ENCODE results near the gene ARHGAP26. TPM values are rescaled to one million over a fixed set of nuclear protein-coding genes. Genes with fewer than 3 reads are reported as not detected.

ARHGAP26 gene
- total RNA-seq, 1 donor from 2014 or later = 7.1 TPM

GRCh38 chr5:143231973-143232812, 462.0 kb downstream of the ARHGAP26 start:
- no peak for ATAC-seq

- no peak for ATAC-seq
These were observed 462.9 kb downstream of the ARHGAP26 start for GRCh38 chr5:143233031-143233430.

DNA sequence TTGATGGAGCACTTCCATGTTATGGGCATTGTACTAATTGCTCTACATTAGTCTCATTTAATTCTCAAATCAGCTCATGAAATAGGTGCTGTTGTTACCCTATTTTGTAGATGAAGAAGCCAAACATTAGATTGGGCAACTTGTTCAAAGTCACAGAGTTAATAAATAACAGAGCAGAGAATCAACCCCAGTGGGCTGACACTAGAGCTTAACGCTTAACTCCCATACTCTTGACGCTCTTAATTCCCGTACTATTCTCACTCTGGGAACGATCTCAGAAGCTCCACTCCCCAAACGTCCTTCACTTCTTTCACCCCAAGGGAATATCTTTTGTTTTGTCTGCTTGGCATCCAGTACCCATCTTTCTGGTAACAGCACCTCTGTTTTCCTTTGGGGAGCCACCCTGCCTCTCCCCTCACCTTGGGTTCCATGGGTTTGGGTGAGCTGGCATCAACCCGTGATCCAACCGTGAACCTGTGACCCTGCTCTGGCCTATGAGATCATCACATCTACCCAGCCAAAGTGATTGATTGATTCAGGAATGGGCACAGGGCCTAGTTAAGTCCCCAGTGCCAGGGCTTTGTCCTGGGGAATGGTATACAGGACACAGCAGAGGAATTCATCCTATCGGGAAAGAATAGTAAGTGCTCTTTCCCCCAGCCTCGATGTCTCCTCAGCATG, 464.1 kb downstream of the ARHGAP26 start:
- ATAC-seq = peak; percentile 84

GRCh38 chr5:143235423-143235822, 465.2 kb downstream of the ARHGAP26 start:
- ATAC-seq = peak; percentile 93

DNA sequence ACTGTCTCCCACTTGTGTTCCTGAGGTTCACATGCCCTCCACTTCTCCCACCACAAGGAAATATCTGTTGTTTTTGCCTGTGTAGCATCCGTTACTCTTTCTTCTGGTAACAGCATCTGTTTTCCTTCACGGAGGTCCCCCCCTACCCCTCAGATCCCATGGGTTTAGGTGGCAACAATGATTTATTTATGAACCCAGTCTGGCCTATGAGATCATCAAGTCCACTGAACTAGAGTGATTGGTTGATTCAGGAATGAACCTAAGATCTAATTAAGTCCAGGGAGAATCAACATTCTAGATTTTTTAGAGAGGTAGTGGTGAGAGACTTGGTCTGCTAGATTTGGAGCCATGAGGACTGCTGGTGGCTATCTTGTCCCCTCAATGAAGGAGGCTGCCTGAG, 466.5 kb downstream of the ARHGAP26 start:
- ATAC-seq = no peak

- no peak for ATAC-seq
These were observed 467.5 kb downstream of the ARHGAP26 start for GRCh38 chr5:143237664-143238063.

DNA sequence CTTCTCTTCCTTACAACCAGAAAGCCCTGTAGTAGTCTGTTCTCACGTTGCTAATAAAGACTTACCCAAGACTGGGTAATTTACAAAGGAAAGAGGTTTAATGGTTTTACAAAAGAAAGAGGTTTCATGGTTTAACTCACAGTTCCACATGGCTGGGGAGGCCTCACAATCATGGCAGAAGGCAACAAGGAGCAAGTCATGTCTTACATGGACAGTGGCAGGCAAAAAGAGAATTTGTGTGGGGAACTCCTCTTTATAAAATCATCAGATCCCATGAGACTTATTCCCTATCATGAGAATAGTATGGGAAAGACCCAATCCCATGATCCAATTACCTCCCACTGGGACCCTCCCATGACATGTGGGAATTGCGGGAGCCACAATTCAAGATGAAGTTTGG, 468.4 kb downstream of the ARHGAP26 start:
- ATAC-seq = no peak

- ATAC-seq = no peak
These were observed 469.8 kb downstream of the ARHGAP26 start for GRCh38 chr5:143239882-143240518.

DNA sequence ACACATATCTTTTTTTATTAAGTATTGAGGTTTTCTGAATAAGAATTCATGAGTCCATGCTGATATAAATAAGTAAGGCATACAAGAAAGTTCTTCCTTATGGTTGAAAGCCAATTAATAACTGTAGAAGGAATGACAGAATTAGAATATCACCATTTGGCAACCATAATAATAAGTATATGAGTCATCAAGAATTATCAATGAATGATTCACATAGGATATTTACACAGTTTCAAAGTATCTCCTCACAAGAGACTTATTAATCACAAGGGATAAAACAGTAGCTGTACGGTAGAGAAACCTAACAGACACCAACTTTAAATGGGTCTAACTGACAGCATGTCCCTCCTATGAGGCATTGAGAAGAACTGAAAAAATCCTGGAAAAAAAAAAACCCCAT, 471.7 kb downstream of the ARHGAP26 start:
- ATAC-seq = peak; percentile 33

DNA sequence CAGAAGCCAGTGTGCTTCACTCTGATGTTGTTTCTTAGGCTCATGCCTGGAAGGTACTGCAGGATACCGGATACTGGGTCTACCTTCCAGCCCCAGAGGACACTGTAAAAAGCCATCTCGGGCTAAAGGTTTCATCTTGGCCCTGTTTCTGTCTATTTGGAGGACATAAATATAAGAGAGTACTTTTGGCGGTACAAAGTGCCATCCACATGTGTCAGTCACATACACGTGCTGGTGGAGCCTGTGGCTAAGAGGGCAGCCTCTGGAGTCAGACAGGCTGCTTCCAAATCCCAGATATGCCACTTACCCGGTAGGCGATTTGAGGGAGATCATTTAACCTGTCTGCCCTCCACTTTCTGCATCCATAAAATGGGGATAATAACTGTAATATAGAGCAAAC, 472.9 kb downstream of the ARHGAP26 start:
- ATAC-seq = no peak

GRCh38 chr5:143244000-143244736, 474.0 kb downstream of the ARHGAP26 start:
- ATAC-seq = peak; percentile 81

DNA sequence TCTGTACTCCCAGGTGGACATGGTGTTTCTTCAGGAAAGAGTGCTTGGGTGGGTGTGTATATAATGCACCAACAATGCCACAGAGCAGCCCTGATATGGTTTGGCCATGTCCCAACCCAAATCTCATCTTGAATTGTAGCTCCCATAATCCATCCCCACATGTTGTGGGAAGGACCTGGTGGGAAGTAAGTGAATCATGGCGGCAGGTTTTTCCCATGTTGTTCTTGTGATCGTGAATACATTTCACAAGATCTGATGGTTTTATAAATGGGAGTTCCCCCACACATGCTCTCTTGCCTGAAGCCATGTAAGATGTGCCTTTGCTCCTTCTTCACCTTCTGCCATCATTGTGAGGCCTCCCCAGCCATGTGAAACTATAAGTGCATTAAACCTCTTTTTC, 474.8 kb downstream of the ARHGAP26 start:
- ATAC-seq = no peak

- peak; percentile 84 for ATAC-seq
These were observed 475.9 kb downstream of the ARHGAP26 start for GRCh38 chr5:143245929-143246561.

DNA sequence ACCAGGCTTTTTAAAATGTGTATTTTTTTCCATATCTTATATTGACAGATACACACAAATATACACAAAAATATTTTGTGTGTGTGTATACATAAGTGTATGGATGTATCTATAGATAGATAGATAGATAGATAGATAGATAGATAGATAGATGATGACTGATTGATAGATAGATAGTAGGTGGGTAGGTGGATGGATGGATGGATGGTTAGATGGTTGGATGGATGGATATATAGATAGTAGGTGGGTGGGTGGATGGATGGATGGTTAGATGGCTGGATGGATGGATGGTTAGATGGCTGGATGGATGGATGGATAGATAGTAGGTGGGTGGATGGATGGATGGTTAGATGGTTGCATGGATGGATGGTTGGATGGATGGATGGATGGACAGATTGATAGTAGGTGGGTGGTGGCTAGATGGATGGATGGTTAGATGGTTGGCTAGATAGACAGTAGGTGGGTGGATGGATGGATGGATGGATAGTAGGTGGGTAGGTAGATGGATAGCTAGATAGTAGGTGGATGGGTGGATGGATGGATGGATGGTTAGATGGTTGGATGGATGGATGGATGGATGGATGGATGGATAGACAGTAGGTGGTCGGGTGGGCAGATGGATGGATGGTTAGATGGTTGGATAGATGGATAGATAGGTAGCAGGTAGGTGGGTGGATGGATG, 477.1 kb downstream of the ARHGAP26 start:
- ATAC-seq = no peak

DNA sequence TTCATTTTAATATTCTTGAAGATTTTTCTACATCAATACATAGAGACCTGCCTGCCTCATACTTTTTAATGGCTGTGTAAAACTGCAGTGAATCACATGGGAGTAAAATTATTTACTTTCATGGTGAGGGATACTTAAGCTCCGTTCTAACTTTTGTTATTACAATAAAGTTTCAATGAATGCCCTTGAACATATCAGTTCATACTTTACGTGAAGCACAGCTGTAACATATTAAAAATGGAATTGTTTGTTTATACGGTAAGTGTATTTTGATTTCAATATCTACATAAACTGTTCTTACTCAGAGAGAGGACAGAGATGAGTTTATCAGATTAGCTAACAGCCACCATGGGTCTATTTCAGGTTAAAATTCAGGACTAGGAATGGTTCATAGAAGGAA, 478.2 kb downstream of the ARHGAP26 start:
- no peak for ATAC-seq

DNA sequence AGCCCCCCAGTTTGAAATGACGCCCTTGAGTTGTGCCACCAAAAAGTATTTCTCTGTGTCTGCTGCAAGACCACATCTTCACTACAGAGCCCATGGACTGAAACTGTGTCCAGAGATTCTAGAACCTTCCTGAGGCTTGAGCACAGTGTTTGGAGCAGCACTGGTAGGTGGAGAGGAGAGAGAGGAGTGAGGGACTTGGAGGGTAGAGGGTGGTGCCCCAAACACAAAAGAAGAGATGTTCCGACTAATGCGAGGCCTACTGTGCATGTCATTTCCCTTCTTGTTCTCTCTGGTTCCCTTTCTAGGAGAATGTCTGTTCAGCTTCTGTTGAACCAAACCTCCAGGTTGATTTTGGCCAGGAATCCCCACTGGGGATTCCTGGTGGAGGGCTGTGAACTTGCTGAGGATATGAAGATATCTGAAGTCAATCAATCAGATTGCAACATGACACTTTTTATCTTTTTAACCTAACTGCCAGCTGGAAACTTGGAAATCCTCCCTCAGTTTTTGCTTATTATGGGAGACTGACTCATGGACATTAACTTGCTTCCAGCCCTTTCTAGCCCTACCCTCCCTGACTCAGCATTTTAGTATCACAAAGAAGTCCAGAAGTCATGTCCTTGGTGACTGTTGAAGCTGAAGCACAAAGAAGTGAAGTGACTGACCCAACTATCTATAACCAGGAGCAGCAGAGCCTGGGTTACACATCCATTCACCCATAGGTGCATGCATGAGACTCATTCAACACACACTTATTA, 478.8 kb downstream of the ARHGAP26 start:
- ATAC-seq = peak; percentile 82

DNA sequence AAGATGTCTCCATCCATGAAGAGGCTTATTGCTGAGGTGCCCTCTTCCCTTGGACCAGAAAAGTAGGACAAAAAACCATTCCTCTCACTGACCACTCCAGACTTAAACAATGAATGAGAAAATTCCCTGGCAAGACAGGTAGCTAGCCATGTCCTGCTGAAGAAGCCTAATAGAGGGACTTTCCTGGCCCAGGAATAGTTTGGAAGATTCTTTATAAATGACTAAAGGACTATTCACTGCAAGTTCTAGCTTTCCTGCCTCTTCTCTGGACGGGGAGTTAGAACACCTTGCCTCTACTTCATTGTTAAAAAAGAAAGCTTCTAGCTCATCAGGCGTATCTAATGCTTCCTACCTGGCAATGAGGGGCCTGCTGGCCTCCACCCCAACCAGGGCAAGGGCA, 479.7 kb downstream of the ARHGAP26 start:
- ATAC-seq = no peak

GRCh38 chr5:143251190-143251589, 481.0 kb downstream of the ARHGAP26 start:
- no peak for ATAC-seq

DNA sequence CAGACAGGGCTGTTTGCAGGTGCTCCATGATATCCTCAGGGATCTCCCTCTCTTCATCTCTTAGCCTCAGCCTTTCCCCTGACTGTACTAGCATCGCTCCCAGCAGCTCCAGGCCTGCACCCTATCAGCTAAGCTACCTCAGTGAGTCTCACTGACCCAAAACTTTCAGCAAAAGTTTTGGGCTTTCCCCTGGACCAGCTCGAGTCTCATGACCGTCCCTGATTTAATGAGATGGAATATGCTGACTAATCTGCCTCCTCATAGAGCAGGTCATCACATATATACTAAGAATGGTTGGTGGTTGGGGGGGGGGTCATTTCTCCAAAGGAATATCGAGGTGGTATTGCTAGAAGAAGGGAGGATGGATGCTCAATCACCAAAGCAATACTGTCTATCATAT, 481.8 kb downstream of the ARHGAP26 start:
- ATAC-seq = no peak

DNA sequence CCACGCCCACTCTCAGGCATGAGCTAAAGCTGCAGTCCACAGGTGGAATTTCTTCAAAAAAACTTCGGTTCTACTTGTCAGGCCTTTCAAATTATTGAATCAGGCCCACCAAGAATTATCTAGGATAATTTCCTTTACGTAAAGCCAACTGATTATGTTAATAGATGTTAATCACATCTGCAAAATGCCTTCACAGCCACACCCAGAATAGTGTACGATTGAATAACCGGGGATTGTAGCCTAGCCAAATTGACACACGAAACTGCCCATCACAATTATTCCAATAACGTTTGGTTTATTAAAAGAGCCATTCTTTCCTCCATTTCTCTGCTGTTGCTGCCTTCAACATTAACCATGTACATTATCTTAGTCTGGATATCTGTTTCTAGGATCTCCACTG, 484.6 kb downstream of the ARHGAP26 start:
- no peak for ATAC-seq

Measured in esophagus mucosa (tissue), 1 donor.